ENCODE measurements around the gene NNMT.

DNA sequence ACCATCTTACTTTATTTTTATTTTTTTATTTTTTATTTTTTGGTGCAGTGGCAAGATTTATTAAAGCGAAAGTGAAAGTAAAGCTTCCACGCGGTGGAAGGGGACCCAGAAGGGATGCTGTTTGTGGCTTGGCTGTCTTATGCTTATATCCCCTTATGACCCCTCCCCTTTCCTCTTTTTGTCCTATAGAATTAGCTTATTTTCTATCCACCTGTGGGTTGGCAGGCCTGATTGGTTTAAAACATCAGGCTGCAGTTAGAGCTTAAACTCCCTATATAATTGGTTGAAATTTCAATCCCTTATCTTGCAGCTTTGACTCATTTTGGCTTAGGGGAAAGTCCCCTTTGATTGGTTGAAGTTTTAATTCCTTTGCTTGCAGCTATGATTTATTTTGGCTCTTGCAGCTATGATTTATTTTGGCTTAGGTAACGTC is 50.5 kb downstream of the NNMT start:
- no peak for TF ChIP-seq CTCF (IDR thresholded peaks at IDR 0.05; ENCODE audit: low read length)
- TF ChIP-seq EZH2 (IDR thresholded peaks at IDR 0.05; ENCODE audit: borderline replicate concordance, low read length), result no peak
